HG03175 (cell line): ENCODE data around the gene GPD2.
A peak's percentile ranks its signal among the peaks of the same experiment; 100 is the strongest.
"Not testable (repeated sequence)": the region's sequence is repeated elsewhere in the genome, so short reads cannot be mapped to it uniquely, and the experiment has no call there.

Experiments
- ATAC-seq: cut with Tn5 transposase; IDR thresholded peaks from one replicate; pipeline ENCODE4 v1.9.1; 2021; ENCODE audit warnings: mild to moderate bottlenecking, moderate library complexity; ENCODE audit not compliant: unreplicated experiment

Gene GPD2

DNA sequence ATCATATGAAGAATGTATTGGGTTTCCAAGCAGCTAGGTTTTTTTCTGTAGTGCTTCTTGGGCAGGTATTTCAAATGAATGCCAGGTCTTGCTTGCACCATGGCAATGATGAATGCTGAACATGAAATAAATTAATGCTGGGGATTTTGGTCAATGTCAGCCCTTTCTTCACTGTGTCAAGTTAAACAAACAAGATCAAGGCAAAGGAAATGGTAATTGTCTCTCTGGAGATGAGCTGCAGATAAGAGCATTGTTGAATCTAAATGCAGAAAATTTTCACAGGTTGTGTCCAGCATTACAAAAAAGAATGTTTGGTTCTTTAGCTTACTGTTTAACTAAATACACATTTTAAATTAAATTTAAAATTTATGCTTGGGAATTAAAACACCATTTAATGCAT is 144.3 kb downstream of the GPD2 start:
- ATAC-seq = no peak

- no peak for ATAC-seq
Observed at GRCh38 chr2:156581280-156581679, 145.1 kb downstream of the GPD2 start.

- ATAC-seq = no peak
Observed at GRCh38 chr2:156585457-156585856, 149.3 kb downstream of the GPD2 start.

GRCh38 chr2:156586621-156587020 is 150.4 kb downstream of the GPD2 start:
- ATAC-seq = no peak

DNA sequence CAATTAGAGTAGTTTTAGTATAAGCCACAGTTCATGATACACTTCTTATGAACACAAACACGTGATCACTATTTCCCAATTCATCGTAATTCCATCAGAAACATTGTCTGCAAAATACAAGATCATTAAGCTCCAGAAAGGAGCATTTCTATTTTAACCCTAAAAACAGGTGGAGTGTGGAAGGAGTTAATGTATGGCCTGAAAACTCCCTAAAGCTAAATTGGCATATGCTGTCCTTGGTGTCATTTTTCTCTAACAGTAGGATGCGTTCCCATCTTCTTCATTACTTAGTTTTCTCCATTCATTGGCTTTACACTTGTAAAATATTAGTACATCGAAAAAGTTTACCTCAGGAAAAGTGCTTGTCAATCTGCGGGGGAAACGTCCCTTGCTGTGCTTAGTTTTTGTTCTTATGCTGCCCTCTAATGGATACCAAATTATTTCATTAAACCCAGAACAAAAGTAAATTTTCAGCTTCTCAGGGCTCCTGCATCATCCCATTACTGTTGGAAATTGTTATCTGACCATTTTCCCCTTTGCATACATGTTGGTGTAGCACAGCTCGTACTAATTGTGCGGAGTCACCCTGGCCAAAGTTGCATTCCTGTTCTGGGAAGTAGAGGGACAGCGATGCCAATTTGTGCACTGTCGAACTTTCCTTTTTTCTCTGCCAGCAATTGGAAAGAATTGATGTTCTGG is 153.4 kb downstream of the GPD2 start:
- peak; percentile 64 for ATAC-seq

DNA sequence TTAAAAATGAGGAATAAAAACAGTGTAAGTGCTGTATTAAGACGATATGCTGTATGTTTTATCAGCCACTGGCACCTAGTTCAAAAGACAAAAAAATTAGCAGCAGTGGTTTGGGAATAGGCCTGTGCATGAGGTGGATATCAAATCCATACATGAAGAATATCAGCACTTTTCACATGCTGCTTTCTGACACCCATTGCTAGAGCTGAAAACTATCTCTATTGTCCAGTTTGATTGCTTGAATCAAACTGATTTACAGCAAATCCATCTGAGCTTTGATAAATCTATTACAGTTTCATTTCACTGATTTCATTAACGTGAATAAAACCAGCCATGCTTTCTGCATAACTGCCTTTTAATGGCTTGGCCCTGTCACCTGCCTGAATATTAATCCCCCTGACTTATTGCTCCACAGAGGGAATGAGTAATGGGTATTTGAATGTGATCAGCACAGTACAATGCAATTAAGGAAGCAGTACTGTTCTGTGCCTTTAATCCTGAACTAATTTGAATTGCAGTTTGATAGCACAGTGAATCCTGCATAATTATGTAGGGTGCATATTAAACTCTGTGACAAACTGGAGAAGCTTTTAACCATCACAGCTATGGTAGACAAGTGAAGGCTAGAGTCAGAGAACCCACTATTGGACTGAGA is 154.0 kb downstream of the GPD2 start:
- ATAC-seq = no peak

- ATAC-seq = no peak
Observed at GRCh38 chr2:156592809-156593593, 156.8 kb downstream of the GPD2 start.

GRCh38 chr2:156593594-156593921 is 157.4 kb downstream of the GPD2 start:
- no peak for ATAC-seq

DNA sequence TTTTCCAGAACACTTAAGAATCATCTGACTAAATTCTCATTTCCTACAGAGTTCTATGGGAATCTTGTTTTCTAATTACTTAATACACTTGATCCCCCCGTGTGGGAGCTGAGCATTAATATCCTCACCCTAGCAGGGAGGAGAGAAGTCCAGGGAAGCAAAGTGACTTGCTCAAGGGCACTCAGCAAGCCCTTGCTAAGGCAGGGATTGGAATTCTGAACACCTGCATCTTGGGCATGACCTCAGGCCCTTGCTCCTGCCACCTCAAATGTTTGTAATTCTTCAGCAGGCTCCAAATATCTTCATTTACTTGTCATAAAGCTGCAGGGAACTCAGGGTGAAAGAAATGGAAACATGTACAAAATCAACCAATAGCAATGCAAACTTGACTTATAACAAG is 162.4 kb downstream of the GPD2 start:
- no peak for ATAC-seq

DNA sequence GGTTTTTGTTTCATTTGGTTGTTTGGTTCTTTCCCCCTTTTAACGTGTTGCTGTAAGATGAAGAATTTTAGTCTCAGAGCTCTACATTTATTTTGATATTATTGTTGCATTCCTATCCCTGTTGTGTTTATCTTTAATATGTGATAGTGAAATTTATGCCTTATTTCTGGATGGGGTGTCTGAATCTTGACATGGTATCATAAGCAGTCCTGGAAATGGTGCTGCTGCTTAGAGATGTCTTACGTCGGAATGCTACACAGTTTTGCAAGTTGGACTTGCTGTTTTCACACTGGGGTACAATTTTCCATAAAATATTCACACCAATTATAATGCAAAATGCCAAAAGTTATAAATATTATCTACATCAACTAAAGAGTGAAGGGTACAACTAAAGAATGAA is 164.0 kb downstream of the GPD2 start:
- no peak for ATAC-seq

DNA sequence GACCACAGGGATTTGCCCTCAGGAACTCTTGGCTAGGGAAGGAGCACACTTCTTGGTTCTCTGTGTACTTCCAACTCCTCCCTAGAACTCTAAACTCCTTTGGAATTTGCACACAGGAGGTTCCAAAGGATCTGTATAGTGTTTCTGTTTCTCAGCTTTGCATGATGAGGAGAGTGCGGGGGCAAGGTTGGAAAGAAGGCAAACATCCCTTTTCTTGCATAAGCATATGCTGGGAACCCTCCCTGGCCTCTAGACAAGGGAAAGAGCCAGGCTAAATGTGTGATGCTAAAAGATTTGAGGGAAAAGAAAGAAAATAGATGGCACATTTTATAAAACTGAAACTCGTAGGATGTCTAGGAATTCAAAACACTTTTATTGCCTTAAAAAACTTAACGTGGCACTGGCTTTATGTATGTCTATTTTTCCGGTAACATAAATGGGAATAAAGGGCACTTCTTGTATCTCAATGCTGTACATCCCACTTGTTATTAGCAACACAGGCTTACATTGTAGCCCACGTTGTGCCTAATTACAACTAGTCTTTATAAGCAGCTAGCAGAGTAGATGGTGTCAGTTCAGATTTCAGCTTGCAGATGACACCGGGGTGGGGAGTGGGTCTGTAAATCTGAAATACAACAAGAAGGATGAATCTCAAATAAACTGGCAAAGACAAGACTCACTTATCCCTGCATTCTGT is 165.8 kb downstream of the GPD2 start:
- no peak for ATAC-seq

DNA sequence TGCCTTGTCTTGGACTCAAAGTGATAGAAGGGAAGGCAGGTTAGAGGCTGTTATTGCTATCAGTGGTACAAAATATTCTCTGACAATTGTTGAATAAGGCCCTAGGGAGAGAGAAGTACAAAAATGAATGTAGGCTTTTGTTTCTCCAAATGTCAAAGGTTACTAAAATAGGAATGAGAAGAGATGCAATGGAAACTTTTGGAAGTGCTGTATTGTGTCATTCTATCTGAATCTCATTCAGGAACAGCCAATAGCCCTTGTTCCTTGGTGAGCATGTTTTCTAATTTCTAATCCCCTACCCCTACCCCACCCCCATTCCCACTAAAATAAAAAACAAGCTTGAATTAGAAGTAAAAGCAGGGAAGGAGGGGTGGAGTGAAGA is 166.4 kb downstream of the GPD2 start:
- ATAC-seq = no peak

DNA sequence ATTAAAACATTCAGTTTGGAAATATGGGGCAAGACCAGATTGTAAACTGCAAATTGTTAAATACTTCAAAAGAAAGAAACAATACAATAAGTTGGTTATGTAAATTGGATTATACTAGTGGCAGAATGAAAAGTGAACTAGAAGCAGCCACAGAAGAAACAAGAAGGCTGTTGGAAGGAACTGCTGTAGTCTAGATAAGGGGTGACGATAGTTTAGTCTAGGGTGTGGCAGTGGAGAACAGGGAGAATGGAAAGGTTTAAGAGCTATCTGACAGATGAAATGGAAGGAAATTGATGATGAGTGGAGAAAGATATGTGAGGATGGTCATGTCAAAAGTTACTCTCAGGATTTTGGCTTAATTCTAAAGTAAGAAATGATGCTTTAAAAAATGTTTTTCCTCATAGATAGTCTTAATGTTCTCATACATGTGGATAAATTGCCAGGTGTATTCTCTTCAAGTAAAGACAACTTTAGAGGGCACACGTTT is 179.7 kb downstream of the GPD2 start:
- no peak for ATAC-seq

- not testable (repeated sequence) for ATAC-seq
Observed at GRCh38 chr2:156618071-156618470, 181.9 kb downstream of the GPD2 start.

- ATAC-seq = no peak
Observed at GRCh38 chr2:156619021-156619539, 182.9 kb downstream of the GPD2 start.

DNA sequence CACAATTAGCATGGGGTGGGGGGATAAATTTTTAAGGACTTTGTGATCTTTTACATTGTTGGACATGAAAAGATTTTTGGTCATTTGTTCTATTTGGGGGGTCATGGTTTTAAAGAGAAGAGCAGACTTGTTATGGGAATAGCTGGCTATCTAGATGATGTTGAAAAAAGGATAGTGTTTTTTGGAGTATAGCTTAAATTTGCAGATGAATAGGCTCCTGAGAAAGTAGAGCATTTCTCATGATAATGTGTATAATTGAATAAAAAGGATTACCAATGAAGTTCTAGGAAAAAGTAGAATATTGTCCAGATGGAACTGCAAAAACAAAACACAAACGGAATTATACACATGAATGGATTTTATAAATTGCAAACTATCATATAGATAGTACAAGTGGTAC is 186.3 kb downstream of the GPD2 start:
- ATAC-seq = no peak

DNA sequence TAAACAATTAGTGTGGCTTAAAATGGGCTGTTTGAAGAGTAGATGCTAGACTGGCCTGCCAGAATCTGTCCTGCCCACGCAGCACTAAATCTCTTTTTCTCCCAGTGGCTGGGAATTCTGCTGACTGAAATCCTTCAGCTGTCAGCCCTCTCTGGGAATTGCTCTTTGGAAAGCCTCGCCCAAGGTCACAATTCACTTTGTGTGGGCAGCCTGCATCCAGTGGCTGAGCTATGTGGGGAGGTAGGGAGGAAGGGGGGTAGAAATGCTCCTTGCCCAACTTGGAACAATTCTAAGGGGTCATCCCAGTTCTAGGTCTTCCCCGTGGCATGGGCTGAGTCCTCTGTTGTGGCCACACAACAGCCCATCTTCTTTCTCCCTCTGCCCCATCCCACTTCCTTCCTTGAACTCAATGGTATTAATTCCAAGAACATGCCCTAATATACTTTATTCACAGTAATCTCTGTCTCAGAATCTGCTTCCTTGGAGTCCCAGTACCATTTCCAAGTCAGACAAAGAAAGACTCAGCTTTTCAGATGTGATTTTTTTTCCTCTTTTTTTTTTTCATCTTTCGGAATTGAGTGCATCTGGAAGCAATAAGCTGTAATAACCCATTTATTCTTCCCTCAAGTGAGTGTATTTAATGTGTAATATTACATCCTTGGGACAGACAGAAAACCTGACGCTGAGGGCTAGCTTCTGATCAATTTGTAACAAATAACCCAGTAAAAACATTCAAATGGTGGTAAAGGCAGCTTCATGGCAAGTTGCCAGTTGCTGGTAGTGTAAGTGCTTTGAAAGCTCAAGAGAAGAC is 189.4 kb downstream of the GPD2 start:
- ATAC-seq = no peak

DNA sequence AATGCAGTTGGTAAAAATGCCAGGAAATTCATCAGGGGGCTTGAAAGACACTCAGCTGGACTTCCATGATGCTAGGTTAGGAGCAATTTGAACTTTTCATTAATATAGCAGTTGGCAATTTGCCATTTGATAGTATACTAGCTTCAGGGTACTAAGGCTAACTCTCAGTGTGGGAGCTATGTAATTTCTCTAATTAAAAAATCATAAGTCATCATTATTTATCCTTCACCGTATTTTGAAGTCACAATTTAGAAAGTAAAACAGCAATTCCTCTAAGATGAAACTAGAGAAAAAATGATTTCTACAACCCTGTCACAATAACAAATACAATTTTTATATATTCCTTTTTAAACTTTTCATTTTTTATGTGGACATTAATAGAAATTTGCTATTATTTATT is 190.8 kb downstream of the GPD2 start:
- ATAC-seq = no peak

DNA sequence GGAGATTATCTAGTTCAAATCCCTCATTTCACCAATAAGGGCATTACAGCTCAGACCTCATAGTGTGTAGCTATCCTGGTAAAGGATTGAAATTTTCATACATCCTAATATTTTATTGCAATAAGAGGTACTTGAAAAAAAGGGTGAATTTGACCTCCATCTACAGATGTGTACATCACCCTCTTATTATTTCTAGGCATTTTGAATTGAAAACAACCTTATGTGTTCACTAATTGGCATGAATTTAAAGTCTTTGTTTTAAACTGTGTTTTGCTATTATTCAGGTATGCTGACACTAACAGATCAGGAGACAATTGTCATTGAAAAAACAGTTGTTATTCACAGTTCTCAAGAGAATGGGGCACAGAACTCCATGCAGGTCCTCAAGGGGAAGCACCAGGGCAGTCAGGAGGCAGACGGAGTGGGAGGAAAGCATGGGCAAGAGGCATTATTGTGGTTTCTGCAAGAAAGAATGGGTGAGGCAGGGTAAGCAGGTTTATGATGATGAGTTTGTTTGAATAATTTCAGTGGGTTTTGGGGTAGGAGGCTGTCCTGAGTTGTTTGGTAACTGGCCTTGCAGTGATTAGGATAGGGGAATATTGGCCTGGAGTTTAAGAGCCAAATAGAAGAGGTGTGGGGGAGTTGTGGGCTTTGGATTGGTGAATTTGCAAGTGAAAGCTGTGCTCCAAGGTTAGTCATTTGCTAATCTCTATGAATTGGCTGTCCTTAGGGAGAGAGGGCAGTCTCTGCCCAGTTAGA is 194.6 kb downstream of the GPD2 start:
- no peak for ATAC-seq

- no peak for ATAC-seq
Observed at GRCh38 chr2:156635646-156636045, 199.5 kb downstream of the GPD2 start.
